HEK293T (cell line): Measurements from ENCODE around the gene URGCP.

Source experiments
- BHLHE40 ChIP-seq: fragments of 450-650 bp; IDR thresholded peaks from 2 replicates; pipeline ENCODE4 v1.6.1; 2016; ENCODE audit warnings: mild to moderate bottlenecking, moderate library complexity, borderline replicate concordance
- CTBP1 ChIP-seq: fragments of 450-650 bp; IDR thresholded peaks from 2 replicates; pipeline ENCODE4 v1.6.1; 2016; ENCODE audit warnings: borderline replicate concordance
- FOXA1 ChIP-seq: fragments of 450-650 bp; IDR thresholded peaks from 2 replicates; pipeline ENCODE4 v1.6.1; 2016; ENCODE audit warnings: mild to moderate bottlenecking
- FOXK2 ChIP-seq: fragments of 450-650 bp; IDR thresholded peaks from 2 replicates; pipeline ENCODE4 v1.6.1; 2016; ENCODE audit warnings: mild to moderate bottlenecking
- FOXM1 ChIP-seq: fragments of 450-650 bp; IDR thresholded peaks from 2 replicates; pipeline ENCODE4 v1.6.1; 2017; ENCODE audit warnings: mild to moderate bottlenecking, borderline replicate concordance
- L3MBTL2 ChIP-seq: fragments of 450-650 bp; conservative IDR thresholded peaks from 2 replicates; pipeline ENCODE4 v1.6.1; 2016; ENCODE audit warnings: mild to moderate bottlenecking
- LEF1 ChIP-seq: fragments of 450-650 bp; IDR thresholded peaks from 2 replicates; pipeline ENCODE4 v1.6.1; 2017; ENCODE audit warnings: mild to moderate bottlenecking, borderline replicate concordance
- SUZ12 ChIP-seq: fragments of 450-650 bp; IDR thresholded peaks from 2 replicates; pipeline ENCODE4 v1.6.1; 2016; ENCODE audit warnings: mild to moderate bottlenecking
- TARDBP ChIP-seq: fragments of 450-650 bp; IDR thresholded peaks from 2 replicates; pipeline ENCODE4 v1.6.1; 2016
- ZNF384 ChIP-seq: fragments of 450-650 bp; IDR thresholded peaks from 2 replicates; pipeline ENCODE4 v1.6.1; 2016

- TF ChIP-seq TARDBP = no peak
- TF ChIP-seq FOXA1 = no peak
- no peak for TF ChIP-seq FOXM1
- TF ChIP-seq LEF1 = no peak
- no peak for TF ChIP-seq FOXK2
- no peak for TF ChIP-seq SUZ12
- no peak for TF ChIP-seq ZNF384
- TF ChIP-seq L3MBTL2 = no peak
- no peak for TF ChIP-seq CTBP1
- TF ChIP-seq BHLHE40 = no peak
Measured at GRCh38 chr7:43851805-43852204, 54.6 kb downstream of the URGCP start.
